GM04504 (cell line): ENCODE data around the gene MRPL55.
"Not testable (repeated sequence)": the region's sequence is repeated elsewhere in the genome, so short reads cannot be mapped to it uniquely, and the experiment has no call there.

Experiments
- DNase-seq: peaks from one replicate; pipeline ENCODE4 v3.0.0-alpha.2; 2012; ENCODE audit warnings: low read depth

MRPL55 gene

GRCh38 chr1:228122921-228123441 is 13.9 kb upstream of the MRPL55 start:
- no peak for DNase-seq

- no peak for DNase-seq
Observed at GRCh38 chr1:228120857-228121489, 11.9 kb upstream of the MRPL55 start.

GRCh38 chr1:228120351-228120750 is 11.3 kb upstream of the MRPL55 start:
- DNase-seq: no peak

- DNase-seq: no peak
Observed at GRCh38 chr1:228118040-228118439, 8.9 kb upstream of the MRPL55 start.

GRCh38 chr1:228117335-228117734 is 8.2 kb upstream of the MRPL55 start:
- no peak for DNase-seq

- no peak for DNase-seq
Observed at GRCh38 chr1:228114827-228115226, 5.7 kb upstream of the MRPL55 start.

- DNase-seq: no peak
Observed at GRCh38 chr1:228112617-228113016, 3.5 kb upstream of the MRPL55 start.

GRCh38 chr1:228112167-228112566 is 3.1 kb upstream of the MRPL55 start:
- DNase-seq: no peak

GRCh38 chr1:228111315-228111714 is 2.2 kb upstream of the MRPL55 start:
- DNase-seq: not testable (repeated sequence)

GRCh38 chr1:228110556-228110955 is 1.5 kb upstream of the MRPL55 start:
- DNase-seq: no peak

- DNase-seq: no peak
Observed at GRCh38 chr1:228109962-228110488, 926 bp upstream of the MRPL55 start.

- DNase-seq: no peak
Observed at GRCh38 chr1:228108742-228109072, 392 bp downstream of the MRPL55 start.

GRCh38 chr1:228108055-228108690 is 926 bp downstream of the MRPL55 start:
- no peak for DNase-seq

- no peak for DNase-seq
Observed at GRCh38 chr1:228107636-228108035, 1.5 kb downstream of the MRPL55 start.

GRCh38 chr1:228106800-228107054 is 2.4 kb downstream of the MRPL55 start:
- no peak for DNase-seq

GRCh38 chr1:228105996-228106799 is 2.9 kb downstream of the MRPL55 start:
- no peak for DNase-seq

- no peak for DNase-seq
Observed at GRCh38 chr1:228105270-228105995, 3.7 kb downstream of the MRPL55 start.

- DNase-seq: no peak
Observed at GRCh38 chr1:228104526-228105269, 4.4 kb downstream of the MRPL55 start.

- peak; percentile 77 for DNase-seq
Observed at GRCh38 chr1:228102791-228103620, 6.1 kb downstream of the MRPL55 start, which contains the start of gene C1orf35. TSS of gene C1orf35 (minus strand) at chr1:228103325. CDS start at chr1:228103227, 98 bp downstream.

- DNase-seq: no peak
Observed at GRCh38 chr1:228101994-228102790, 6.9 kb downstream of the MRPL55 start.
